Glutamatergic neuron (in vitro differentiated cells): ENCODE data around the gene ZNF48. TPM values are rescaled to one million over a fixed set of nuclear protein-coding genes. Genes with fewer than 3 reads are reported as not detected.
A peak's percentile ranks its signal among the peaks of the same experiment; 100 is the strongest.

Experiments used
- DNase-seq: peaks from one replicate; pipeline ENCODE4 v3.0.0; 2022
- H3K27ac Mint-ChIP-seq: one replicate; pipeline ENCODE4 v1.8.0; 2020; ENCODE audit warnings: mild to moderate bottlenecking, mixed read lengths, inconsistent platforms; ENCODE audit not compliant: unreplicated experiment
- H3K27me3 Mint-ChIP-seq: one replicate; pipeline ENCODE4 v1.8.0; 2020; ENCODE audit warnings: mild to moderate bottlenecking, moderate library complexity, mixed read lengths, inconsistent platforms; ENCODE audit not compliant: unreplicated experiment
- H3K36me3 Mint-ChIP-seq: one replicate; pipeline ENCODE4 v1.8.0; 2020; ENCODE audit warnings: mild to moderate bottlenecking, mixed read lengths, inconsistent platforms; ENCODE audit not compliant: unreplicated experiment
- H3K4me1 Mint-ChIP-seq: one replicate; pipeline ENCODE4 v1.8.0; 2020; ENCODE audit warnings: mild to moderate bottlenecking, low read depth, mixed read lengths, inconsistent platforms; ENCODE audit not compliant: unreplicated experiment
- H3K4me3 Mint-ChIP-seq: one replicate; pipeline ENCODE4 v1.8.0; 2020; ENCODE audit warnings: mild to moderate bottlenecking, mixed read lengths, inconsistent platforms; ENCODE audit not compliant: unreplicated experiment
- H3K9me3 Mint-ChIP-seq: one replicate; pipeline ENCODE4 v1.8.0; 2020; ENCODE audit warnings: mild to moderate bottlenecking, moderate library complexity, mixed read lengths, inconsistent platforms; ENCODE audit not compliant: unreplicated experiment
- total RNA-seq: library from RNA; stranded (reverse); fragmentation: NEBNext Ultra II Directional; extraction: Animal tissue kit (Norgen Biotek cat#: 25700); gene quantifications from one replicate; pipeline ENCODE4 v1.2.1, GENCODE V29; 2021; ENCODE audit not compliant: unreplicated experiment
- TF ChIP-seq, protein P1 (sequence below): fragments of 200-600 bp; sonication (generic); IDR thresholded peaks from one replicate; pipeline ENCODE4 v1.5.0; 2021; ENCODE audit not compliant: partially characterized antibody, unreplicated experiment

Gene ZNF48
- total RNA-seq, 1 donor from 2014 or later, result 74.7 TPM

DNA sequence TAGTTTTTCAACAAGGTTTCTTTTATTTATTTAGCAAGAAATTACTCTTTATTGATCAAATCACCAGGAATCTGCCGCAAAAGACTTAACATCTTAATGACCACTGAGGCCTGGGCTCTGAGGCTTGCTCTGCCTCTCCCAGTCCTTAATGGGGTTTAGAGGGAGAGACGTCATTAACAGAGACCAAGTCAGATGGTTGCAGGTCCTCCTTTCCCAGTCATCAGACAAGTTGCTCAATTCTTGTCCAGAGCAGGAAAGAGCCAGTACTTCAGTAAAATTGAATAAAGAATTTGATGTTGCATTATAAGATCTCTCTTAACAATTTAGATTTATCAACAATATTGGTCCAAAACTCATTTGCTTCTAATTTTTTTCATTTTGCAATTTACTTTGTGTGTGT, 48.4 kb downstream of the ZNF48 start:
- DNase-seq, result no peak
- H3K9me3 Mint-ChIP-seq, result peaks cover 8% of the 10 kb centered on the region
- H3K36me3 Mint-ChIP-seq, result peaks cover 12% of the 10 kb centered on the region
- no peak overlapping the region for H3K27ac Mint-ChIP-seq
- peaks cover 8% of the 10 kb centered on the region for H3K27me3 Mint-ChIP-seq
- peaks cover 14% of the 10 kb centered on the region for H3K4me1 Mint-ChIP-seq
- TF ChIP-seq, protein P1, sequence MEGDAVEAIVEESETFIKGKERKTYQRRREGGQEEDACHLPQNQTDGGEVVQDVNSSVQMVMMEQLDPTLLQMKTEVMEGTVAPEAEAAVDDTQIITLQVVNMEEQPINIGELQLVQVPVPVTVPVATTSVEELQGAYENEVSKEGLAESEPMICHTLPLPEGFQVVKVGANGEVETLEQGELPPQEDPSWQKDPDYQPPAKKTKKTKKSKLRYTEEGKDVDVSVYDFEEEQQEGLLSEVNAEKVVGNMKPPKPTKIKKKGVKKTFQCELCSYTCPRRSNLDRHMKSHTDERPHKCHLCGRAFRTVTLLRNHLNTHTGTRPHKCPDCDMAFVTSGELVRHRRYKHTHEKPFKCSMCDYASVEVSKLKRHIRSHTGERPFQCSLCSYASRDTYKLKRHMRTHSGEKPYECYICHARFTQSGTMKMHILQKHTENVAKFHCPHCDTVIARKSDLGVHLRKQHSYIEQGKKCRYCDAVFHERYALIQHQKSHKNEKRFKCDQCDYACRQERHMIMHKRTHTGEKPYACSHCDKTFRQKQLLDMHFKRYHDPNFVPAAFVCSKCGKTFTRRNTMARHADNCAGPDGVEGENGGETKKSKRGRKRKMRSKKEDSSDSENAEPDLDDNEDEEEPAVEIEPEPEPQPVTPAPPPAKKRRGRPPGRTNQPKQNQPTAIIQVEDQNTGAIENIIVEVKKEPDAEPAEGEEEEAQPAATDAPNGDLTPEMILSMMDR, result no peak
- peak overlapping the region; percentile 94 for H3K4me3 Mint-ChIP-seq

DNA sequence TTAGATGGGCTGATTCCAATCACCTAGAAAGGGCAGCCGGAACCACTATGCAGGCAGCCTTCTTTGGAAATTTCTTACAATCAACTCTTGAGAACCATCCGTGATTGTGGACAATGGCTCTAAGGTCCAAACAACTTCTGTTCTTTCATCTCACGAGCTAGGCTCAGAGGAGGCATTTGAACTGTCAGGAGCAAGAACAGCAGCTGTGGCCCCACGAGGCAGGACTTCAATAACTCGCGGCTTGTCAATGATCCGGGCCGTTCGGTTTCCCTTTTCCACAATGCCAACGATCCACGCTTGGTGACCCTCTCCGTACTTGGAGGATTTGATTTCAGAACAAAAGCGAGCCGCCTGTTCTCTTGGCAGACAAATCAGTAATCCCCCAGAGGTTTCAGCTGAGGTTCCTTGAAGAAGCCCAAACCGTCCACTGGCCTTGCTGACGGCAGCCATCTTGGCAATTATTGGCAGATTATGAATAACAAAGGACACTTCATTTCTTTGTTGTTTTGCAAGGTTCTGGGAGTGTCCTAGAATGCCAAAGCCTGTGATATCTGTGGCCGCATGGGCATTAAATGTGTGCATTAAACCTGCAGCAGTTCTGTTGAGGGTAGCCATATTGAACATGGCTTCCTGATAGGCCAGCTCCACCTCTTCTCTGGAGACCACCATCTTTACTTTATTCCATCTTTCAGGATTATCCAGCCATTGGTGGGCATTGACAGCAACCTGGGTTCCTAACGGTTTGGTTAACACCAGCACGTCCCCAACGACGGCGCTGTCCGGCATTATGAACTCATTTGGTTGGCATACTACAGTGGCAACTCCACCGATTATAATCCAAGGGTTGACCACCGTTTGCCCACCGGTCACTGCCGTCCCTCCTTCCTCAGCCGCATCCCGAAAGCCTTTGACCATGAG, 49.3 kb downstream of the ZNF48 start:
- Mint-ChIP-seq H3K27ac (peak overlapping the region; percentile 81), H3K4me1 (peaks cover 14% of the 10 kb centered on the region), H3K4me3 (peak overlapping the region; percentile 94), H3K27me3 (peaks cover 8% of the 10 kb centered on the region), H3K36me3 (peaks cover 12% of the 10 kb centered on the region), H3K9me3 (peaks cover 8% of the 10 kb centered on the region)
- TF ChIP-seq, protein P1, result no peak
- no peak for DNase-seq

DNA sequence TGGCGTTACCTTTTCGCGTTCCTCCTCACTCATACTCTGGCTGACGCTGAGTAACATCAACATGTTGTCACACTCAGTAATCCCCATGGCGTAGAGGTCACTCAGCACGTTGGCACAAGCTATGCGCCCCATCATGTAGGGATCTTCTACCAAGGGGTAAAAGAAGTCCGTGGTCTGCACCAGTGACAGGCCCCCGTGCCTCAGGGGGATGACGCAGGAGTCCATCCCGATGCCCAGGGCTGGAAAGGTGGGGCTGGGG, 49.9 kb downstream of the ZNF48 start:
- H3K36me3 Mint-ChIP-seq, result peaks cover 12% of the 10 kb centered on the region
- peak overlapping the region; percentile 81 for H3K27ac Mint-ChIP-seq
- no peak for DNase-seq
- H3K27me3 Mint-ChIP-seq, result peaks cover 8% of the 10 kb centered on the region
- TF ChIP-seq, protein P1, result no peak
- peak overlapping the region; percentile 94 for H3K4me3 Mint-ChIP-seq
- peaks cover 8% of the 10 kb centered on the region for H3K9me3 Mint-ChIP-seq
- H3K4me1 Mint-ChIP-seq, result peaks cover 14% of the 10 kb centered on the region

DNA sequence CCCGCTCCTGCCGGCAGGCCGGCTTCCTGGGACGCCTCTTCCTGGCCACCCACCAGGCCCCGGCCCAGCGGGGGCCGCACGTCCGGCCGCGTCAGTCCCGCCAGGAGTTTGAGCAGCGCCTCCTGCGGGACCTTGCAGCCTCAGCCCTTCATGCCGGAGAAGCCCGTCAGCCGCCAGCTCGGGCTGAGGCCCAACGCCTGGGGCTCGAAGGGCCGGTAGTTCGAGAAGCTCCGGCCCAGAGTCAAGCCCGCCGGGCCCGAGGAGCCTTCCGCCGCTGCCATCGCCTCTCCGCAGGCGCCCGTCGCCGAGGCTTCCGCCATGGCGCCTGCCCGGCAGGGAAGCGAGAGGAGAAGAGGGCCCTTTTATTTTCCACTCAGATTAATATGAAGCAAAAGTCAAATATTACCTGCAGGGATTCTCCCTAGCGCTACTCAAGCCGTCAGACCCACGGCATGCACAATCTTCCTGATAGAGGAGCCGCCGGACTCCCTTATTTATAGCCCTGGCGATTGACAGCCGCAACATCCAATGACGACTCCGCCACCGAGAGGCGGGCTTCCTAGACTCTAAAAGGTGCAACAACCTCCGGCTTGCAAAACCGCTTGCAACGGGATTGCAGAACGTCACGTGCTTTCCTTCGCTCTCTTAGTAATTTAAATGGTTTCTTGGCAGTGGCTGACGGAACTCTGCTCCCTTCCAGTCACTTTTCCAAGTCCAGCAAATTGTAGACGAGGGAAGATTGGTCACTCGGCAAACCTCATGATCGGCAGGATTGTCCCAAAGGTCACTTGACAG, 50.4 kb downstream of the ZNF48 start, which contains the start of gene SEPHS2:
Gene SEPHS2, minus strand, starts transcription at position 467 of the 795 bp plus-strand sequence. Its CDS starts 147 bp downstream, at position 320.
- Mint-ChIP-seq H3K4me1 (peaks cover 14% of the 10 kb centered on the region), H3K27ac (peak within 1 kb of the TSS; percentile 81), H3K4me3 (peak within 1 kb of the TSS; percentile 94), H3K27me3 (peaks cover 8% of the 10 kb centered on the region), H3K36me3 (peaks cover 12% of the 10 kb centered on the region), H3K9me3 (peaks cover 5% of the 10 kb centered on the region)
- TF ChIP-seq, protein P1, result no peak
- peak; percentile 94 for DNase-seq
